ENCODE data around the gene CRB1. TPM values are rescaled to one million over a fixed set of nuclear protein-coding genes. Genes with fewer than 3 reads are reported as not detected.

The CRB1 gene
- total RNA-seq, 3 donors from 2014 or later = 0.33 to 1.0 (median 0.48) TPM

DNA sequence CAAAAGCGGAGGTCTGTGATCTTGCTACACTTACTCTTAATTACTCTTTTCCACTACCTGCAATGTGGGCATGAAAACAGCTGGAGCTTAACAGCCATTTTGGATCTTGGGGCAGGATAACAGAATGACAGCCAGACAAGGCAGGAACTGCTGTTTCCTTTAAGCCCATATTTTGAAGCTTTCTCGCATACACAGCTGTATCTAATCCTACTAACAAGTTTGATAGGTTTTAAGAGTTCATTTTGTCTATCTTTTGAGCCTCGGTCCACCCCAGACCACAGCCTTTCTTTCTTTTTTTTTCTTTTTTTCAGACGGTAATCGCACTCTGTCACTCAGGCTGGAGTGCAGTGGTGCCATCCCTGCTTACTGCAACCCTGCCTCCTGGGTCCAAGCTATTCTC is 42.4 kb upstream of the CRB1 start:
- DNase-seq (ENCODE audit: low spot score in 2 of 2) = no peak
- Histone ChIP-seq H3K4me1 (no peaks in the 10 kb centered on the region), H3K36me3 (no peaks in the 10 kb centered on the region), H3K9me3 (no peaks in the 10 kb centered on the region), H3K4me3 (no peak overlapping the region), H3K27ac (no peak overlapping the region), H3K27me3 (no peaks in the 10 kb centered on the region)
- TF ChIP-seq POLR2AphosphoS5 (IDR thresholded peaks at IDR 0.05) (no peak), POLR2A (IDR thresholded peaks at IDR 0.05) (no peak)
- TF ChIP-seq, protein P1, sequence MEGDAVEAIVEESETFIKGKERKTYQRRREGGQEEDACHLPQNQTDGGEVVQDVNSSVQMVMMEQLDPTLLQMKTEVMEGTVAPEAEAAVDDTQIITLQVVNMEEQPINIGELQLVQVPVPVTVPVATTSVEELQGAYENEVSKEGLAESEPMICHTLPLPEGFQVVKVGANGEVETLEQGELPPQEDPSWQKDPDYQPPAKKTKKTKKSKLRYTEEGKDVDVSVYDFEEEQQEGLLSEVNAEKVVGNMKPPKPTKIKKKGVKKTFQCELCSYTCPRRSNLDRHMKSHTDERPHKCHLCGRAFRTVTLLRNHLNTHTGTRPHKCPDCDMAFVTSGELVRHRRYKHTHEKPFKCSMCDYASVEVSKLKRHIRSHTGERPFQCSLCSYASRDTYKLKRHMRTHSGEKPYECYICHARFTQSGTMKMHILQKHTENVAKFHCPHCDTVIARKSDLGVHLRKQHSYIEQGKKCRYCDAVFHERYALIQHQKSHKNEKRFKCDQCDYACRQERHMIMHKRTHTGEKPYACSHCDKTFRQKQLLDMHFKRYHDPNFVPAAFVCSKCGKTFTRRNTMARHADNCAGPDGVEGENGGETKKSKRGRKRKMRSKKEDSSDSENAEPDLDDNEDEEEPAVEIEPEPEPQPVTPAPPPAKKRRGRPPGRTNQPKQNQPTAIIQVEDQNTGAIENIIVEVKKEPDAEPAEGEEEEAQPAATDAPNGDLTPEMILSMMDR (IDR thresholded peaks at IDR 0.05) = no peak
- intact Hi-C loops (cut with DNase I; ENCODE audit: low total_unique reads) = no loop called here

DNA sequence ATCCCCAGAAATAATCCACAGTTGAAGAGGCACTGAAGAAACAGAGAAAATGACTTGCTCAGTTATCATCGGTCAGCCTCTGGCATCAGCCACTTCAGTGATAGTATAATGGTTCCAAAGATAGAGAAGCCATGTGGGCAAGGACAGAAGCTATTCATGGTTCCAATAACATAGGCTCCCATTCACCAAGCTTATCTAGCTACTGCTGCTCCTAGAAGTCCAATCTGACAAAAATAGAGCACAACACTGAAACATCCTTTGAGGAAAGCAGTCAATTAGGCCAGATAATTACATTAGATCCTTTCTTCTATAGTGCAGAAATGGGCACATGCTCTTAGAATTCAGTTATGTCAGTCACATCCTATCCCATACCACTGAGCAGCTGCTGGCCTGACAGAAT is 33.5 kb upstream of the CRB1 start:
- Histone ChIP-seq H3K36me3 (no peaks in the 10 kb centered on the region), H3K4me3 (no peak overlapping the region), H3K27ac (no peak overlapping the region), H3K4me1 (no peaks in the 10 kb centered on the region), H3K9me3 (no peaks in the 10 kb centered on the region), H3K27me3 (no peaks in the 10 kb centered on the region)
- intact Hi-C loops (cut with DNase I; ENCODE audit: low total_unique reads) = no loop called here
- no peak for TF ChIP-seq POLR2A (IDR thresholded peaks at IDR 0.05)
- TF ChIP-seq POLR2AphosphoS5 (IDR thresholded peaks at IDR 0.05) = no peak
- TF ChIP-seq, protein P1 (IDR thresholded peaks at IDR 0.05) = no peak
- DNase-seq (ENCODE audit: low spot score in 2 of 2) = no peak

DNA sequence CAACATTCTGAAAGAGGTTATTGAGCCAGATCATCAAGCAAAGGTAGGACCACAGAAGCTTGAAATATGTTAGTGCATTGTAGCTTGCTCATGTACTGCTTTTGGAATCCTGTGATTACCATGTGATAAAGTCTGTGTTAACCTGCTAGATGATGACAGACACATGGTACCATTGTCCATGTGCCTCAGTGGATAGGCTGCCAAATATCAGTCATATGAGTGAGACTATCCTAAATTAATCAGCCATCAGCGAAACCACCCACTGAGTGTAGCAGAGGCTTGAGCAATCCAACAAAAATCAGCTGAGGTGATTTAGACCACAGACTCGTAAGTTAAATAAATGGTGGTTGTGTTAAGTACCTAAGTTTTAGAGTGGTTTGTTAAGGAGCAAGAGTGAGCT is 32.7 kb upstream of the CRB1 start:
- Histone ChIP-seq H3K36me3 (no peaks in the 10 kb centered on the region), H3K27me3 (no peaks in the 10 kb centered on the region), H3K4me3 (no peak overlapping the region), H3K4me1 (no peaks in the 10 kb centered on the region), H3K27ac (no peak overlapping the region), H3K9me3 (no peaks in the 10 kb centered on the region)
- DNase-seq (ENCODE audit: low spot score in 2 of 2) = no peak
- intact Hi-C loops (cut with DNase I; ENCODE audit: low total_unique reads) = no loop called here
- TF ChIP-seq POLR2AphosphoS5 (IDR thresholded peaks at IDR 0.05) (no peak), POLR2A (IDR thresholded peaks at IDR 0.05) (no peak)
- TF ChIP-seq, protein P1 (IDR thresholded peaks at IDR 0.05) = no peak

- H3K36me3 ChIP-seq = no peaks in the 10 kb centered on the region
- H3K27ac ChIP-seq = no peak overlapping the region
- no peaks in the 10 kb centered on the region for H3K27me3 ChIP-seq
Observed at GRCh38 chr1:197247465-197247864, 20.6 kb upstream of the CRB1 start.

GRCh38 chr1:197249324-197249723 is 18.7 kb upstream of the CRB1 start:
- Histone ChIP-seq H3K9me3 (no peaks in the 10 kb centered on the region), H3K4me1 (no peaks in the 10 kb centered on the region), H3K27ac (no peak overlapping the region), H3K4me3 (no peak overlapping the region), H3K36me3 (no peaks in the 10 kb centered on the region), H3K27me3 (no peaks in the 10 kb centered on the region)
- TF ChIP-seq POLR2A (IDR thresholded peaks at IDR 0.05) (no peak), POLR2AphosphoS5 (IDR thresholded peaks at IDR 0.05) (no peak)
- TF ChIP-seq, protein P1 (IDR thresholded peaks at IDR 0.05) = no peak
- intact Hi-C loops (cut with DNase I; ENCODE audit: low total_unique reads) = no loop called here
- no peak for DNase-seq (ENCODE audit: low spot score in 2 of 2)

More at GRCh38 chr1:197247465-197247864, 20.6 kb upstream of the CRB1 start:
- Histone ChIP-seq H3K4me3 (no peak overlapping the region), H3K4me1 (no peaks in the 10 kb centered on the region), H3K9me3 (peaks cover 0 to 6% of the 10 kb centered on the region in 2 donors)
- DNase-seq (ENCODE audit: low spot score in 2 of 2) = no peak
- TF ChIP-seq, protein P1 (IDR thresholded peaks at IDR 0.05) = no peak
- TF ChIP-seq POLR2A (IDR thresholded peaks at IDR 0.05) = no peak
- no peak for TF ChIP-seq POLR2AphosphoS5 (IDR thresholded peaks at IDR 0.05)
- intact Hi-C loops (cut with DNase I; ENCODE audit: low total_unique reads) = no loop called here

Measured in breast epithelium (tissue), 4 donors.